ENCODE data around the gene CHD6. TPM values are rescaled to one million over a fixed set of nuclear protein-coding genes. Genes with fewer than 3 reads are reported as not detected.
"Not testable (repeated sequence)": the region's sequence is repeated elsewhere in the genome, so short reads cannot be mapped to it uniquely, and the experiment has no call there.

CHD6 gene
- total and polyA plus RNA-seq, 4 donors = 31.5 to 81.0 (median 49.7) TPM

DNA sequence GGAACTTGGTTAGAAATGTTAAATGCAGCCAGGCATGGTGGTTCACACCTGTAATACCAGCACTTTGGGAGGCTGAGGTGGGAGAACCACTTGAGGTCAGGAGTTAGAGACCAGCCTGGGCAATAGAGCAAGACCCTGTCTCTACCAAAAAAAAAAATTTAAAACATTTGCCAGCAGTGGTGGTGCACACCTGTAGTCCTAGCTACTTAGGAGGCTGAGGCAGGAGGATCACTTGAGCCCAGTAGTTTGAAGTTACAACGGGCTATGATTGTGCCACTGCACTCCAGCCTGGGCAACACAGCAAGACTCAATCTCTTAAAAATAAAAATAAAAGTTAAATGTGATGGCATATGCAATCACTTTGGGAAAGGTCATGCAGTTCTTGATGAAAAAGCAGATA is 82.6 kb downstream of the CHD6 start:
- not testable (repeated sequence) for H3K4me1 ChIP-seq (ENCODE audit: control insufficient read depth, insufficient read depth, low read length); DNase-seq (ENCODE audit: low read depth in 4 of 6, low spot score in 6 of 6); H3K36me3 ChIP-seq (ENCODE audit: control insufficient read depth, insufficient read depth, low read length); H3K9me3 ChIP-seq (ENCODE audit: control insufficient read depth, insufficient read depth, low read length); H3K27me3 ChIP-seq (ENCODE audit: control insufficient read depth, insufficient read depth, low read length); H3K27ac ChIP-seq (ENCODE audit: low read depth, low read length); H3K4me3 ChIP-seq (ENCODE audit: low read depth, low read length)
- WGBS (ENCODE audit: insufficient coverage) = no CpG with 5 or more reads among the region's 1 CpG

DNA sequence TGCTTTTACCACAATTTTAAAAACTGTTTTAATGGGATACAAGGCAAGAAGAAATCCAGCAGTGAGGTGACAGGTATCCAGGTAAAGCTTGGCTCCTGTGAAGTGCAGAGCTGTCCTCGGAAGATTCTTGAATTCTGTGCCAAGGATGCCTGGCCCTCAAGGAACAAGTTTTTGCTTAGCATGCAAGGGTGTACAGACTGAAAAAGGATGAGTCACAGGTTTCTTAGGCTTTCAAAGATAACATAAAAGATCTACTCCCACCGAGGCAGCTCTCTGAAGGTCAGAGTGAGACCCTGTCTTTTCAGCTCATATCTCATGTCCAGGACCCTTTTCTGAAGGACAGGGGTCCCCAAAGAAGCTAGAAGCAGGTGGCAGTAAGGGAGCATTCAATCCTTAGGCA is 83.3 kb downstream of the CHD6 start:
- H3K4me1 ChIP-seq (ENCODE audit: control insufficient read depth, insufficient read depth, low read length) = no peaks in the 10 kb centered on the region
- no peaks in the 10 kb centered on the region for H3K9me3 ChIP-seq (ENCODE audit: control insufficient read depth, insufficient read depth, low read length)
- no peak for DNase-seq (ENCODE audit: low read depth in 4 of 6, low spot score in 6 of 6)
- H3K27me3 ChIP-seq (ENCODE audit: control insufficient read depth, insufficient read depth, low read length) = no peaks in the 10 kb centered on the region
- H3K27ac ChIP-seq (ENCODE audit: low read depth, low read length) = no peak overlapping the region
- H3K36me3 ChIP-seq (ENCODE audit: control insufficient read depth, insufficient read depth, low read length) = peaks cover 9% of the 10 kb centered on the region
- 82% methylated on average over 1 of the region's 2 CpGs for WGBS (ENCODE audit: insufficient coverage)
- no peak overlapping the region for H3K4me3 ChIP-seq (ENCODE audit: low read depth, low read length)

DNA sequence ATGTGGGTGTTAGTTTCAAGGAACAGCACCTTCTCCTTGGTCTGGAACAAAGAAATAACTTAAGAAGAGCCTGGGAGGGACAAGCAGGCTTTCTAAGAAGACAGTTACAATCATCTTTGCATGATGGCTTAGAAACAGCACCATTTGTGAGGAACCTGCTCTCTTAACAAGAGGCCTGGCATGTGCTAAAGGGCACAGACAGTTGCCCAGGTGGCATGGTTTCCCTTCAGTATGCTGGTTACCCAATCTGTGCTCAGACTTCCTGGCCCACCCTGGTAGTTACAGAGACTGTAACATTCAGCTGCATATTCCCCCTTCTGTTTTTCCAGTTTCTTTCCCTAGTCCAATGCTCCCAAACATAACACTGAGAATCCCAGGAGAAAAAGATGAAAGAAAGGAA is 84.0 kb downstream of the CHD6 start:
- no peaks in the 10 kb centered on the region for H3K4me1 ChIP-seq (ENCODE audit: control insufficient read depth, insufficient read depth, low read length)
- DNase-seq (ENCODE audit: low read depth in 4 of 6, low spot score in 6 of 6) = peak in 1 of 6 donors; percentile 35
- no peak overlapping the region for H3K27ac ChIP-seq (ENCODE audit: low read depth, low read length)
- H3K9me3 ChIP-seq (ENCODE audit: control insufficient read depth, insufficient read depth, low read length) = no peaks in the 10 kb centered on the region
- H3K4me3 ChIP-seq (ENCODE audit: low read depth, low read length) = no peak overlapping the region
- no peaks in the 10 kb centered on the region for H3K27me3 ChIP-seq (ENCODE audit: control insufficient read depth, insufficient read depth, low read length)
- peaks cover 9% of the 10 kb centered on the region for H3K36me3 ChIP-seq (ENCODE audit: control insufficient read depth, insufficient read depth, low read length)

DNA sequence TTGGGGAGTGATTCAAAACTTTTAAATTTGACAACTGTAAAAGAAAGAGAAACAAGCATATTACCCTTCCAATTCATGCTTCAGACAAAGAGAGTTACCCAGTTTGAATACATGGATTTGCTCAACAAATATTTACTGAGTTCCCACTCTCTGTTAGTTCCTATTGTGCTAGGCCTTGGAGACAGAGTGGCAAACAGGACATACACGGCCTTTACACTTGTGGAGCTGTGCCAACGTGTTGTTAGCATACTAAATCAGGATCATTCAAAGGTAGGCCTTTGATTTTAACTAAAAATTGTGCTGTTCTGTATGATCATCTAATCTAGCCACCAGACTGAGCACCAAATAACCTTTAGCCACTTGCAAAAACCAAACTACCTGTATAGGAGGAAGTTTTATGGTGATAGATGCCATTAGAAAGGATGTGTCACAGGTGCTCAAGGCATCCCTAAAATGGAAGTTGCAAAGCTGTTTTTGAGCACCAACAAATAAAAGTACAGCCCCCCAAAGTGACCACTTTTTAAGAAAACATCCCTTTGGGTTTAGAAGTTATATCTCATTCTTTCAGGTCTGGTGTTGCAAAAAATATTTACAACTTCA is 84.5 kb downstream of the CHD6 start:
- H3K27ac ChIP-seq (ENCODE audit: low read depth, low read length) = no peak overlapping the region
- H3K27me3 ChIP-seq (ENCODE audit: control insufficient read depth, insufficient read depth, low read length) = no peaks in the 10 kb centered on the region
- H3K36me3 ChIP-seq (ENCODE audit: control insufficient read depth, insufficient read depth, low read length) = peaks cover 9% of the 10 kb centered on the region
- no peak overlapping the region for H3K4me3 ChIP-seq (ENCODE audit: low read depth, low read length)
- DNase-seq (ENCODE audit: low read depth in 4 of 6, low spot score in 6 of 6) = no peak
- no peaks in the 10 kb centered on the region for H3K4me1 ChIP-seq (ENCODE audit: control insufficient read depth, insufficient read depth, low read length)
- WGBS (ENCODE audit: insufficient coverage) = no CpG with 5 or more reads among the region's 2 CpGs
- no peaks in the 10 kb centered on the region for H3K9me3 ChIP-seq (ENCODE audit: control insufficient read depth, insufficient read depth, low read length)

DNA sequence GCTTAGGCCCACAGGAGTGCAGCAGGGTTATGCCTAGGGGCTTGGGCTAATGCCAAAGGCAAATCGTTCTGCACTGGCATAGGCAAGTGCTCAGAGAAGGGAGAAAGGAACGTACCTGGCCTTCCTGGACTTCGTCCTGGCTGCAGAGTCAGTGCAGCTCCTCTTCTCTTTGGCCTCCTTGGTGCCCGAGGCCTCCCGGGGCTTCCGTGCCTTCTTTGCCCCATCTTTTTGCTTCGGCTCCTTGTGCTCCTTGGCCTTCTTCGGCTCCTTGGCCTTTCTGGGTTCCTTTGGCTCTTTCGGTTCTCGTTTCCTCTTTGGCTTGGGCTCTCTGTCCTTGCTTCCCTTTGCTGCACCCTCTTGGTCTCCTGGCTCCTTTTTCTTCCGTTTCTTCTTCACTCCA is 85.2 kb downstream of the CHD6 start:
- peaks cover 7% of the 10 kb centered on the region for H3K36me3 ChIP-seq (ENCODE audit: control insufficient read depth, insufficient read depth, low read length)
- no peak overlapping the region for H3K4me3 ChIP-seq (ENCODE audit: low read depth, low read length)
- H3K4me1 ChIP-seq (ENCODE audit: control insufficient read depth, insufficient read depth, low read length) = no peaks in the 10 kb centered on the region
- H3K9me3 ChIP-seq (ENCODE audit: control insufficient read depth, insufficient read depth, low read length) = no peaks in the 10 kb centered on the region
- DNase-seq (ENCODE audit: low read depth in 4 of 6, low spot score in 6 of 6) = no peak
- no peaks in the 10 kb centered on the region for H3K27me3 ChIP-seq (ENCODE audit: control insufficient read depth, insufficient read depth, low read length)
- no peak overlapping the region for H3K27ac ChIP-seq (ENCODE audit: low read depth, low read length)
- 89% methylated on average over 10 of the region's 11 CpGs for WGBS (ENCODE audit: insufficient coverage)

DNA sequence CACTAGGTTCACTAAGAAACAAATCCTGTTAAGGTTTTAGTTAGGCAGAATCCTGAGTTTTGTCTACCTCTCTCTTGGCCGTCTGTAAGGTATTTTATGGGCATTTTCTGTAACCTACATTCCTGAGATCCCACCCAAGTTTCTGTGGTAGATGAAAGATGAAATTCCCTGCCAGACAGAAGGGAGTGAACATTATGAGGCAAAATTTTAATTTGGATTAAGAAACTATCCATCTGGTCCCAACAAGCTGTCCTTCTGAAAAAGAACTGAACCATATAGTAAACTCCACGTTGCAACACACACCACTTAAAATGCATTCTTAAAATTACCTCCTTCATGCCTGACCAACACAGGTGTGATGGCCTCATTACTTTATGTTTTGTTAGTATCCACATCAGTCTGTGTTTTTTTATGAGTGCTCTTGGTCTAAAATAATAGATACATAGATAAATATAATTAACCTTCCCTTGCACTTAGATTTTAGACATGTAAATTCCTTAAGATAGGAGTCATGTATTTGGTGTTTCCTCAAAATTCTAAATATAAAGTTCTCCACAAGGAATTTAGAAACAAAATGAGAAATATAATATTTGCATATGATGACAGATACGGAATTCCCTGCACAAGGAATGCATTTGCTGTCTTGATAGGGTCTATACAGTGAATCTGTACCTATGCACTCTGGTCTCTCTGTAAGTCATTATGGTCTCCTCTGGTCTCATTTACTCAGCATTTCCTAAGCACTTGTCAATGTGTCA is 86.5 kb downstream of the CHD6 start:
- H3K27me3 ChIP-seq (ENCODE audit: control insufficient read depth, insufficient read depth, low read length) = no peaks in the 10 kb centered on the region
- no peaks in the 10 kb centered on the region for H3K4me1 ChIP-seq (ENCODE audit: control insufficient read depth, insufficient read depth, low read length)
- no CpG with 5 or more reads among the region's 3 CpGs for WGBS (ENCODE audit: insufficient coverage)
- no peak overlapping the region for H3K4me3 ChIP-seq (ENCODE audit: low read depth, low read length)
- H3K9me3 ChIP-seq (ENCODE audit: control insufficient read depth, insufficient read depth, low read length) = no peaks in the 10 kb centered on the region
- DNase-seq (ENCODE audit: low read depth in 4 of 6, low spot score in 6 of 6) = peak in 1 of 6 donors; percentile 71
- peaks cover 5% of the 10 kb centered on the region for H3K36me3 ChIP-seq (ENCODE audit: control insufficient read depth, insufficient read depth, low read length)
- H3K27ac ChIP-seq (ENCODE audit: low read depth, low read length) = no peak overlapping the region

DNA sequence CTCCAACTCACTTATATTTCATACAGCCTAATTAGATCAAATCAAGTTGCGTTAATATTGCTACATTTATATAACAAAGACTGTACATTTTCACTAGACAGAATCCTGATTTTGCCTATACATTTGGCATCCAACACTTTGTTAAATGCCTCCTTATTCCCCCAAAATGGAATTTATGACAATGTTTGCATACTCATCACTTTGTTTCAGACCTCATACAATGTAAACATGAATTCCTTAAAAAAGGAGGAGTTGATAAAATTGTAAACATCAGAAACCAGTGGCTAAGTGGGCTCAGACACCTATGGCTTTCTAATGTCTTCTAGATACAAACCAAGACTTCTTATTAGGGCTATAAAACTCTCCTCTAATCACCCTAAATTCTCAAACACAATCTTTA is 87.3 kb downstream of the CHD6 start:
- no peak overlapping the region for H3K27ac ChIP-seq (ENCODE audit: low read depth, low read length)
- no peaks in the 10 kb centered on the region for H3K4me1 ChIP-seq (ENCODE audit: control insufficient read depth, insufficient read depth, low read length)
- peaks cover 5% of the 10 kb centered on the region for H3K36me3 ChIP-seq (ENCODE audit: control insufficient read depth, insufficient read depth, low read length)
- H3K9me3 ChIP-seq (ENCODE audit: control insufficient read depth, insufficient read depth, low read length) = no peaks in the 10 kb centered on the region
- H3K4me3 ChIP-seq (ENCODE audit: low read depth, low read length) = no peak overlapping the region
- no peaks in the 10 kb centered on the region for H3K27me3 ChIP-seq (ENCODE audit: control insufficient read depth, insufficient read depth, low read length)
- DNase-seq (ENCODE audit: low read depth in 4 of 6, low spot score in 6 of 6) = no peak
- 100% methylated on average over 1 of the region's 1 CpG for WGBS (ENCODE audit: insufficient coverage)

DNA sequence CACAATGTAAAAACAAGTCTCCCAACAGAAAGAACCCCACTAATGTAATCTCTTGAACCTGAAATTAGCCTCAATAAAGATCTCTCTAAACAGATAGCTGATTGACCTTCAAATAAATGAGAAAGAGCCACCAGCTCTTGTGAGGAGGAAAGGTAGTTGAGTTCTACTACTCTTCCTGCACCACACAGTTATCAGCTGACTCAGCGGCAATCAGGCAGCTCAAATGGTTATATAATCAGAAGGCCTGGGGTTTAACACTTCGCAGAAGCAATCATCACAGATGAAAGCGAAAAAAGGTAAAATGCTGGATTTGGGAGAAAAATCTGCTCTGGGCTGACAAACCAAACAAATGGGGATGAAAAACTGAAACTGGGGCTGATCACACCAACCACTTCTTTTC is 91.8 kb downstream of the CHD6 start:
- Histone ChIP-seq H3K27ac (ENCODE audit: low read depth, low read length) (no peak overlapping the region), H3K36me3 (ENCODE audit: control insufficient read depth, insufficient read depth, low read length) (peaks cover 4% of the 10 kb centered on the region), H3K9me3 (ENCODE audit: control insufficient read depth, insufficient read depth, low read length) (no peaks in the 10 kb centered on the region), H3K27me3 (ENCODE audit: control insufficient read depth, insufficient read depth, low read length) (no peaks in the 10 kb centered on the region), H3K4me3 (ENCODE audit: low read depth, low read length) (no peak overlapping the region), H3K4me1 (ENCODE audit: control insufficient read depth, insufficient read depth, low read length) (peaks cover 7% of the 10 kb centered on the region)
- 83% methylated on average over 2 of the region's 3 CpGs for WGBS (ENCODE audit: insufficient coverage)
- DNase-seq (ENCODE audit: low read depth in 4 of 6, low spot score in 6 of 6) = peak in 1 of 6 donors; percentile 61

DNA sequence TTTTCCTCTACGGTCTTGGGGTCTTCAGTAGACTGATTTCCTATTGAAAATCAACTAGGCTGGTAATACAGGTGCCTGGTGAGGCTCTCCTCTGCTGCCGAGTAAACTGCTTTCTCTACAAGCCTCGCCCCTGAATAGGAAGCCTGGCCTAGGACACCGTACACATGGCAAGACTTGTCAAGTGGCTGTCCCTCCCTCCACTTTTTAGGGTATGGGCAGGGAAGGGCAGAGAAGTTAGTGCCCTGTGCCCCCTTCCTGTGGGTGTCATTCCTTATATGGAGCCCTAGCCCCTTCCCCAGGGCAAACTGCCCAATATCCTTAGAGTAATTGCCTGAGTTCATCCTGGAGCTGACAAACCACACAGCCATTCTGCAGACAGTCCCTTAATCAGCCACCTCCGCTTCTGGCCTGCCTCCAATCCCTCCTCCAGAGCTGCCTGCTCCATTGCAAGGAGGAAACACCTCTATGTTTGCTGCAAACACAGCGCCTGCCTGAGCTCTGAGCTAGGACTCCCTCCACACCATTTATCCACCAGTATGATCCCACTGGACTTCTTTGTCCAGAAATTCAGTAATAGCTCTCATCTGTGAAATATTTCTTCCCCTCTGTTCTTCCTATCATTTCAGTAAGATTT is 93.1 kb downstream of the CHD6 start:
- Histone ChIP-seq H3K4me1 (ENCODE audit: control insufficient read depth, insufficient read depth, low read length) (peaks cover 7% of the 10 kb centered on the region), H3K9me3 (ENCODE audit: control insufficient read depth, insufficient read depth, low read length) (no peaks in the 10 kb centered on the region), H3K27ac (ENCODE audit: low read depth, low read length) (no peak overlapping the region), H3K36me3 (ENCODE audit: control insufficient read depth, insufficient read depth, low read length) (peaks cover 4% of the 10 kb centered on the region), H3K27me3 (ENCODE audit: control insufficient read depth, insufficient read depth, low read length) (no peaks in the 10 kb centered on the region), H3K4me3 (ENCODE audit: low read depth, low read length) (no peak overlapping the region)
- DNase-seq (ENCODE audit: low read depth in 4 of 6, low spot score in 6 of 6) = peak in 4 of 6 donors; percentile 29 to 86 (median 60)
- WGBS (ENCODE audit: insufficient coverage) = 10% methylated on average over 3 of the region's 6 CpGs

DNA sequence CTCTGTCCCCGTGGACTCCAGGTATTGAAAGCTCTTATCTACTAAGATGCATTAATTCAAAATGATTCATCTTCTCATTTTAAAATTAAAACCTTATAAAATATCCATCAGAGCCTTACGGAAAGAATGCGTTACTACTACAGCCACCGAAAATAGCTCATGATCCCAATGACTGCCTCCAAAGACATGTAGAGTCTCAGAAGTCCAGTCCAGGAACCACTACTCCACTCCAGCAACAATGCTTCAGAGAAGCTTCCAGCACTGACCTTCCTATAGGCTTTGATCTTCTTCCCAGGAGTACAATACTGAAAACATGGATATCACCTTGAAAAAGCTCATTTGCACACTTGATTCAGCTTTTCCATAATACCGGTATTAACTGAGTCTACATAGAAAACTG is 94.3 kb downstream of the CHD6 start:
- Histone ChIP-seq H3K9me3 (ENCODE audit: control insufficient read depth, insufficient read depth, low read length) (no peaks in the 10 kb centered on the region), H3K4me3 (ENCODE audit: low read depth, low read length) (no peak overlapping the region), H3K27me3 (ENCODE audit: control insufficient read depth, insufficient read depth, low read length) (no peaks in the 10 kb centered on the region), H3K4me1 (ENCODE audit: control insufficient read depth, insufficient read depth, low read length) (peaks cover 7% of the 10 kb centered on the region), H3K36me3 (ENCODE audit: control insufficient read depth, insufficient read depth, low read length) (peaks cover 4% of the 10 kb centered on the region), H3K27ac (ENCODE audit: low read depth, low read length) (no peak overlapping the region)
- DNase-seq (ENCODE audit: low read depth in 4 of 6, low spot score in 6 of 6) = no peak
- WGBS (ENCODE audit: insufficient coverage) = 100% methylated on average over 4 of the region's 5 CpGs
